8988T (cell line): ENCODE measurements around the gene GBP3.
"Not testable (repeated sequence)": the region's sequence is repeated elsewhere in the genome, so short reads cannot be mapped to it uniquely, and the experiment has no call there.

ENCODE experiments used
- DNase-seq: peaks from one replicate; pipeline ENCODE4 v3.0.0; 2011

The GBP3 gene

GRCh38 chr1:88974616-88975172 is 48.0 kb downstream of the GBP3 start:
- DNase-seq: not testable (repeated sequence)

- no peak for DNase-seq
Measured at GRCh38 chr1:88973520-88974137, 49.0 kb downstream of the GBP3 start.

GRCh38 chr1:88961647-88962275 is 60.9 kb downstream of the GBP3 start:
- DNase-seq: no peak

- no peak for DNase-seq
Measured at GRCh38 chr1:88961081-88961480, 61.6 kb downstream of the GBP3 start.
